Endometrium (tissue), 2 donors: ENCODE results near the gene FRMD4B.

Experiments
- FAIRE-seq: peaks from 2 replicates; lab custom pipeline; 2012; peaks lifted over from hg19 to GRCh38; lab: Jason Lieb, UNC
- donor health status: control.
- donor health status: control.

Gene FRMD4B

DNA sequence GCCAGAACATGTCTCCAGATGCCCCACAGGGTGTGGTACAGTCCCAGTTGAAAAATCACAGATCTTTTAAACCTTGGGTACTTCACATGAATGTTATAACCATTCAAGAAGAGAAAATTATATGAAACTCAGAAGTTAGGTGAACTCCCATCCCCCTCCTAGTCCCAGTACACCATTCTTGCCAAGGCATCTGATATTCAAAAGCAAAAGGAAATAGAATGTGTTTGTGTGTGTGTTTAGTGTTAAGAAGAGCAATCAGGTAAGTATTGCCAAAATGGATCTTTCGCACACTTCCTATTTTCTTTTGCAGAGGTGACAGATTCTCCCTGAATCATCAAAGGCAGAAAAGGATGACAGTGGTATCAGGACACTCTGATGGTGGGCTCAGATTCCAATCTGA, 219.4 kb downstream of the FRMD4B start:
- no peak for FAIRE-seq

- no peak for FAIRE-seq
Observed at GRCh38 chr3:69165744-69166143, 220.1 kb downstream of the FRMD4B start.

GRCh38 chr3:69164296-69164695, 221.6 kb downstream of the FRMD4B start:
- FAIRE-seq: no peak

DNA sequence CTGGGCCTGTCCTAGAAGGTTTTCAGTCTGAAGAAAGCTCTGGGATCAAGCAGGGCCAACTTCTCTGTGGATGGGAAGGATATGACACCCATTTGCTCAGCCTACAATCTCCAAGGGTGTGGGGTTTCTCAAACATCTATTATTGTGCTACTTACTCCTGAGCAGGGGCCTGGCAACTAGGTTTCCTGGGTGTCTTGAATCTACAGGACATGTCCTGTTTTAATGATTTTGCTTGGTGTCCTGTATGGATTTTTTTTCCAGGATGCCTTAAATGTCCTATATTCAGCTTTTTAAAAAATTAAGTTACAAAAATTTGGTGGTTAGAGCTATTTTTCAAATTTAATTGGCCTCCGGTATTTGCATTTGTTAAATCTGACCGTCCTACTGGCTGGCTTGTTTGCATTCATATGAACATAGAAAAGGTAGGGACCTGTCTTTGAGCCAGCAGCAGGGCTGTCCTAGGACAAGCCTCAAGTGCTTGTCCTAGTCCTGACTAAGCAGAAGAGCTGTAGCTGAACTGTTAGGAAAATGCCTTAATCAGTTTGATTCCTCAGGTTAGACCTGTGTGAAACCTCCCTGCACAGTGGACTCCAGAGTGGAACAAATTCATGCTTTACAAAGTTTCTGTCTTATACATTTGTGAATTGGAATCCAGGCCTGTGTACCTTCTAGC, 223.4 kb downstream of the FRMD4B start:
- FAIRE-seq: no peak

DNA sequence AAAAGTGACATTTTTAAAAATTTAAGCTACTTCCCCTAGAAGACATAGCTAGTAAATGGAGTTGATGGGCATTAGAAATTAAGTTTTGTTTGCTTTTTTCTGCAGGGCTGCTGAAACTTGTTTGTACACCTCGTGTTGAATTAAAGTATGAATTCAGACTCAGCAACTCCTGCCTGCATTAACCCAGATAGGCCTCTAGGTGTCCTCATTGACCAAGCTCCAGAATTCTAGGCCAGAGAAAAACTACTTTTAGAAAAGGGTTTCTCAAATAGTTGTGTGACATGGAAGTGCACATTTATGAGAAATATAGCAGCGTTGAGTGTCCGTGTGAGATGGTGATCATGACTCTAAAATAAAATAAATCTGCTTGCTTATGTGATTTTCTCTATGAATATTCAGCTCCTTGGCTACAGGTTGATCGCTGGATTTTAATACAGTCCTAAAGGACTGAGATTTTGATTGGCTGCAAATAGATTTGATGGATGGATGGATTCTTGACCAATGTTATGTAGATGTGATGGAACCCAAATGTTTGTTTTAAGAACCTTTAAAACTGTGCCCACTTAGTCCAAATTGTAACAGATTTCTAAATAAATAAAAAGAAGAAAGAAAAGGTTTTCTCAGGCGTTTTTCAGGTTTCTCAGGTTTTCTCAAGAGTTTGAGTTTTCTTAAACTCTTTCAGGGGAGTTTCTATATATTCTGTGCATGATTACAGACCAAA, 224.1 kb downstream of the FRMD4B start:
- peak; percentile 86 for FAIRE-seq

GRCh38 chr3:69160525-69160924, 225.4 kb downstream of the FRMD4B start:
- no peak for FAIRE-seq

- no peak for FAIRE-seq
Observed at GRCh38 chr3:69160107-69160506, 225.8 kb downstream of the FRMD4B start.

DNA sequence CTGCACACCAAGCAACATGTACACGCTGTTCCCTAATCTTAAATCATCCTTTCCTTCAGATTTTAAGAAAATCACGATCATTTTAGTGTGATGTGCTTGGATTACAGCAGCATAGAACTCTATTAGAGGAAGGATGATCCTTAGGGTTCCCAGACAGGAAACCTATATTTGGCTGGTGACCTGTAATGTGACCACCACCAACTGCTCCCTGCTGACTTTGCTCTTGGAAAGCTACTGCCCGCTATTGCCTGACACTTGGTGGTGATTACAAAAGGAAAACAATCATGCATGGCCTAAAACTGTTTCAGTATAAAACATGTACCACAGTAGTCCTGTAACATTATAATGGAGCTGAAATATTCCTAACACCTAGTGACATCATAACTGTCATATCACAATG, 236.3 kb downstream of the FRMD4B start:
- FAIRE-seq: no peak

- no peak for FAIRE-seq
Observed at GRCh38 chr3:69145688-69146087, 240.2 kb downstream of the FRMD4B start.

GRCh38 chr3:69144631-69145245, 241.2 kb downstream of the FRMD4B start:
- FAIRE-seq: no peak

GRCh38 chr3:69143612-69144011, 242.3 kb downstream of the FRMD4B start:
- FAIRE-seq: no peak

DNA sequence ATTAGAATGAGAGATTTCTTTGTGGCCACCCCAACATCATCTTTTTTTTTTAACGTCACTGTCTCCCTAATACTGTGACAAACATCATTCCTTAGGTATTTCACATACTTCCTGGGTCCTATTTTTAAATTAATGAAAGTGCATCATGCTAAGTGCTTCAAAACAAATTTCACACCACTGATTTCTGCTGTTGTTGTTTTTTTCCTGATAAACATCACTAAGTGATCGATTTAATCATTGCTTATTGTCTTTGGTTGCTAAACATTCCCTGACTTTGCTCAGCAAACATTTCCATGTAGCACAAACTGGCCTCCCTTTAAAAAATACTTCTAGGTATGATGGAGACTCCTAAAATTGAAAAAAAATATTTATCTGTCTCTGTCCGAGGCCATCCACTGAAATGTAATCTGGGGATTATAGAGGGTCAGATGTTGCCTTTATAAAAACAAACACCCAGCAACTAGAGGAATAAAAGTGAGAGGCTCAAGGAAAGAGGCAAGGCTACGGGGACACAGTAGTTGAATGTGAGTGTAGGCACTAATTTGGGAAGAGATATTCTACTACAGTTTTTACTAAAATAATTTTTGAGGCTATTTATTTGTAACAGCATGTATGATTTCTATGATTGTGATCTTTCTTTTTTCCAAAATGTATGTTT, 243.0 kb downstream of the FRMD4B start:
- FAIRE-seq: no peak

DNA sequence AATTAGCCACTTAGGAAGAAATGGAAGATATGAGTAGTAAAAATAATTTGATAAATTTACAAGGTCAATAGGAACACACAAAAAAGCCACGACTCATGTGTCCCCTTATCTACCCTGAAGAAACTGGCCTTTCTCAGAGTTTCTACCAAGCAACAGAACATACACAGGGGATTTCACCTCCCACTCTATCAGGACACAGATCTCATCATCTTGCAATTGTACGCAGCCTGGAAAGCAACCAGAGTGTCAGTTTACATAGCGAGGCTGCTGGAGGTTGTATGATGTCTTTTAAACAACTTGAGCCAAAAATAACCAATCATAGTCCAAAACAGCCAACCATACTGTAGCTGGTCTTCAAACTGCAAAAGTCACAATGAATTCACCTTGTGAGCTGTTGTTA, 243.8 kb downstream of the FRMD4B start:
- FAIRE-seq: no peak

DNA sequence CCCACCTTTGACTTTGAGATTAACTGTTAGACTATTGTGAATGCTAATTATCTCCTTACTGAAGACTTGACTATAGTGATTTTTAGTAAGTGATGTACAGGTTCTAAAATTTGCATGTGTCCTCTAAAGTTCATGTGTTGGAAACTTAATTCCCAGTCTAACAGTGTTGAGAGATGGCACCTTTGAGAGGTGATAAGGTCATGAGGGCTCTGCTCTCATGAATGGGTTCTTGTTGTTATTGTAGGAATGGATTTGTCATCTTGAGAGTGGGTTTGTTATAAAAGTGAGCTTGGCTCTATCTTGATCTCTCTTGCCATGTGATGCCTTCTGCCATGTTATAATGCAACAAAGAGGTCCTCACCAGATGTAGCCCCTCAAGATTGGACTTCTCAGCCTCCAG, 244.6 kb downstream of the FRMD4B start:
- FAIRE-seq: no peak

- no peak for FAIRE-seq
Observed at GRCh38 chr3:69137412-69137811, 248.5 kb downstream of the FRMD4B start.

- FAIRE-seq: no peak
Observed at GRCh38 chr3:69137005-69137404, 248.9 kb downstream of the FRMD4B start.

GRCh38 chr3:69130689-69131088, 255.2 kb downstream of the FRMD4B start:
- no peak for FAIRE-seq

DNA sequence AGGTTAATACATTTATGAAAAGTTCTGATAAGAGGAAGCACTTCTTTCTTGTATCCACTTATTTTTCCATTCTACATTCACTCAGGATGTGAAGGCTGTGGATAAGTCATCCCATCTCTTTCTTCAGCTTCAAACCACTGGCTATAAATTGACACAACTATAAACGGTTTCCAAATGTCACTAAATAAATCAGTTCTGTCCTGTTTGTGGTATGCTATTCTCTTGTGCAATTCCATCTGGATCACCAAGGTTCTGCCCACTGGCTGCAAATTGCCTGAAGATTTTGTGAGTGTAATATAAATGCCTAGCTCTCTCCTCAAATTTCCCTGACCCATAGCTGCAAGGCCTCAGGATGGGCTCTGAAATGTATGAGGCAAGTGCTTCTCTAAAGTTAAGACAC, 256.4 kb downstream of the FRMD4B start:
- FAIRE-seq: no peak

DNA sequence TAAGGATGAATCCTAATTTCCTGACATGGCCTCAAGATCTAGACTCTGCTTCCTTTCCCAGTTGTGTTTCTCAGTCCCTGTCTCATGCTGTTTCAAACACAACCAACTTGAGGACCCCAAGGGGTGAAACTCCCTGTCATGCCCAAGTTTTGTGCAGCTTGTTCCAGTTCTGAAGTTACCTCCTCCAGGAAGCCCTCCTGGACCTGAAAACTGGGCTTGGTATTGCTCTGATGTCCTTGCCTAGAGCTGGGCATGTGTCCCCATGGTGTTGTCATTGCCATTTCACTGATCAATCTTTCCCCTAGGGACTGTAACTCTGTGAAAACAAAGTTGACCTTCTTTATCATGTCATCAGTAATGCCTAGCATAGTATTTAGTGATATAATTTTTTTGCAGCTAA, 257.4 kb downstream of the FRMD4B start:
- FAIRE-seq: no peak

DNA sequence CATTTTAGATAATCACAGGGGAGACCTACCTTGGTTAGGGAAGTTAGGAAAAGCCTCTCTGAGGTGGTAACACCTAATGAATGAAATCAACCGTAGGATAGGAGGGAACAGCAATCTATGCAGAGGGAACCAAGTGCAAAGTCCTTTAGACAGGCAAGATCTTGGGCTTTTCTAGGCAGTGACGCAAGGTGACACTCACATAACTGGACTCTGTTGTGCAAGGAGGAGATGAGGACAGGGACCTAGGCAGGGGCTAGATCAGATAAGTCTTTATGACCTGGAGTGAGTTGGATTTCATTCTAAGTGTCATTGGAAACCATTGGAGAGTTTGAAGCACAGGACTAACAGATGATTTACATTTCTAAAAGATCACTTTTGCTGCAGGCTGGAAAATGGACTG, 258.9 kb downstream of the FRMD4B start:
- FAIRE-seq: no peak

DNA sequence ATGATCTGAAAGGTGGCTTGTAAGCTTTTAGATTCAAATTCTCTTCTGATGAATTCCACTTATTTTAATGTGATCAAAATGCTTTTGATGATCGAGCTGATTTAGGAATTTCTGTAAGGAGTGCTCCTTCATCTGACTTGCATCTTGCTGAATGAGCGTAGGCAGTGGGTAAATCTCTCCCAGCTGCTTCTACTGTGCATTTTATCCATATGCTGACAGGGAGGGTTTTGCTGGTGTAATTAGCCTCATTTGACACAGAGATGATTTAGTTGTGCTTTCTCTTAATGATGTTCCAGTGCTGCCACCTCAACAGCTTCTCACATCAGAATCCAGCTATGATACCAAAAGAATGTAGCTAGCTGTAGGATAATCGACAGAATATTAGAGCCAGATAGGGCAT, 259.7 kb downstream of the FRMD4B start:
- no peak for FAIRE-seq

DNA sequence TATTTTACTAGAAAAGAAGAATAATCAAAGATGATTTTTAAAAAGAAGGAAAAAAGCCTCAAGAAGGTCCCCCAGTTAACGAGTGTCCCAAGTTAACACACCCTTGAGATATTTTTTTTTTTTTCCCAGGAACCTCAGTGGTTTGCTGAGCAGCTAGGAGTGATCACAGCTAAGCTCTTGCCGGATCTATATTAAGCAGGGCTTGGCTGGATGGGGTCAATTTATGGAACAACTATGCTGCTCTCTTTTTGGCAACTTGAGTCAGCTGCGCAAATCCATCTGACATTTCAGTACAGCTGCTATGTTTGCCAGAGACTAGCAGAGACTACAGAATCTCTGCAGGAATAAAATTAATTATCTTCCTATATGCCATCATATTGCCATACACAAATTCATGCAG, 263.5 kb downstream of the FRMD4B start, which contains the start of gene LMOD3:
Gene LMOD3, minus strand, starts transcription at position 193 of the 400 bp plus-strand sequence. CDS start 209 bp downstream, outside the sequence.
- FAIRE-seq: no peak

DNA sequence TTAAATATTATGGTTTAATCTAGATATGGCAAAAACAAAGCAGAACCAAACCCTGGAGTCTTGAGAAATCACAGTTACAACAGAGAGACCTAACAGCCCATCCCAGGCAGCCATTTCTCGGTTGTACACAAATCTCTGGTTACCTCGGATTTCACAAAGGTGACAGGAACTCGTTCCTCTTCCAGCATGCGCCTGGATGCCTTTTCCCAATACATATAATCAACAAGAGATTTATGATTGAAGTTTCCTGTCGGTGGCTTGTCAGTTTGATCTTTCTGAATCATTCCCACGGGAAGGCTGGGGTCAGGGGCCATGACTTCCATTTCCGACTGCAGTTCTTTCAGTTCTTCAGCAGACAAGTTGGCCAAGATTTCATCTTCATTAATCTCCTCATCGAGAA, 263.9 kb downstream of the FRMD4B start:
- FAIRE-seq: no peak
